AG09319 (cell line): ENCODE data around the gene SFMBT2.
"Not testable (repeated sequence)": the region's sequence is repeated elsewhere in the genome, so short reads cannot be mapped to it uniquely, and the experiment has no call there.

Experiments
- DNase-seq: peaks from one replicate; pipeline ENCODE4 v3.0.0-alpha.2; 2010; ENCODE audit warnings: low read depth; ENCODE audit errors: extremely low read depth
- CTCF ChIP-seq: IDR thresholded peaks from 2 replicates; pipeline ENCODE4 v1.5.1; 2011; ENCODE audit warnings: low read depth, mild to moderate bottlenecking, inconsistent platforms, low read length, moderate library complexity

The SFMBT2 gene

GRCh38 chr10:7304110-7304509, 106.7 kb downstream of the SFMBT2 start:
- TF ChIP-seq CTCF = no peak
- no peak for DNase-seq

- no peak for DNase-seq
- TF ChIP-seq CTCF = no peak
Measured at GRCh38 chr10:7302930-7303557, 107.8 kb downstream of the SFMBT2 start.

- DNase-seq = no peak
- TF ChIP-seq CTCF = no peak
Measured at GRCh38 chr10:7302392-7302906, 108.4 kb downstream of the SFMBT2 start.

- TF ChIP-seq CTCF = no peak
- DNase-seq = no peak
Measured at GRCh38 chr10:7301006-7301778, 109.6 kb downstream of the SFMBT2 start.

- DNase-seq = no peak
Measured at GRCh38 chr10:7300384-7300971, 110.4 kb downstream of the SFMBT2 start.

GRCh38 chr10:7299601-7300325, 111.1 kb downstream of the SFMBT2 start:
- DNase-seq = not testable (repeated sequence)

More at GRCh38 chr10:7300384-7300971, 110.4 kb downstream of the SFMBT2 start:
- TF ChIP-seq CTCF = no peak

- DNase-seq = no peak
- no peak for TF ChIP-seq CTCF
Measured at GRCh38 chr10:7298495-7298894, 112.3 kb downstream of the SFMBT2 start.
